SK-N-SH (cell line): ENCODE measurements around the gene CYP27A1. TPM values are rescaled to one million over a fixed set of nuclear protein-coding genes. Genes with fewer than 3 reads are reported as not detected.

Source experiments
- CTCF ChIA-PET: fragments of 300-600, 350-600 bp; formaldehyde crosslinking; extraction: SDS; loops from one replicate; lab custom pipeline; 2021; lab: Yijun Ruan, JAX
- POLR2A ChIA-PET: fragments of 350-600 bp; sonication (Branson Sonifier 250); formaldehyde crosslinking; extraction: SDS; loops from one replicate; lab custom pipeline; 2020; ENCODE audit warnings: antibody characterized with exemption, inconsistent platforms; lab: Yijun Ruan, JAX
- DNase-seq: peaks from one replicate; pipeline ENCODE4 v3.0.0; 2012
- H2AFZ ChIP-seq: fragments of 200-600 bp; sonication (generic); 2 replicates; pipeline ENCODE4 v1.8.1; 2016; ENCODE audit warnings: antibody characterized with exemption, mild to moderate bottlenecking, low read depth
- H3F3A ChIP-seq: fragments of 200-600 bp; sonication (generic); replicated peaks from 2 replicates; pipeline ENCODE3; 2016; ENCODE audit warnings: antibody characterized with exemption, mild to moderate bottlenecking; ENCODE audit not compliant: insufficient read depth
- H3K27ac ChIP-seq, 2 experiments: fragments of 200-500 bp in 1 of 2; fragments of 200-600 bp in 1 of 2; sonication (Bioruptor generic) in 1 of 2; sonication (generic), shearing (Covaris generic) in 1 of 2; 2 replicates each; pipeline versions ENCODE4 v1.5.1 to v1.6.1; 2014 to 2016; ENCODE audit warnings: low read depth in 2 of 2, inconsistent platforms in 1 of 2, low read length in 1 of 2, mild to moderate bottlenecking in 1 of 2, mixed read lengths in 1 of 2
- H3K27me3 ChIP-seq: fragments of 200-600 bp; sonication (generic), shearing (Covaris generic); 2 replicates; pipeline ENCODE4 v1.6.1; 2016; ENCODE audit warnings: mixed run types; ENCODE audit not compliant: insufficient read depth
- H3K36me3 ChIP-seq, 2 experiments: fragments of 200-500 bp in 1 of 2; fragments of 200-600 bp in 1 of 2; sonication (Bioruptor generic) in 1 of 2; sonication (generic) in 1 of 2; replicated peaks in 1 of 2; 2 replicates each; pipeline versions ENCODE3 to v1.5.1; 2014 to 2016; ENCODE audit warnings: low read length in 1 of 2, mild to moderate bottlenecking in 1 of 2; ENCODE audit not compliant: insufficient read depth in 2 of 2, control insufficient read depth in 1 of 2
- H3K4me1 ChIP-seq, 2 experiments: fragments of 200-500 bp in 1 of 2; fragments of 200-600 bp in 1 of 2; sonication (Bioruptor generic) in 1 of 2; sonication (generic), shearing (Covaris generic) in 1 of 2; 2 replicates each; pipeline versions ENCODE4 v1.5.1 to v1.6.1; 2014 to 2016; ENCODE audit warnings: low read depth in 1 of 2, low read length in 1 of 2, mixed run types in 1 of 2; ENCODE audit not compliant: insufficient read depth in 2 of 2, control insufficient read depth in 1 of 2
- H3K4me2 ChIP-seq: fragments of 200-600 bp; sonication (generic), shearing (Covaris generic); 2 replicates; pipeline ENCODE4 v1.6.1; 2017; ENCODE audit warnings: mixed run types
- H3K4me3 ChIP-seq, 2 experiments: fragments of 200-500 bp in 1 of 2; fragments of 200-600 bp in 1 of 2; sonication (Bioruptor generic) in 1 of 2; sonication (generic), shearing (Covaris generic) in 1 of 2; 2 replicates each; pipeline versions ENCODE4 v1.5.1 to v1.8.1; 2014 to 2016; ENCODE audit warnings: low read depth in 2 of 2, inconsistent platforms in 1 of 2, low read length in 1 of 2, mild to moderate bottlenecking in 1 of 2, mixed read lengths in 1 of 2, moderate library complexity in 1 of 2
- H3K79me2 ChIP-seq: fragments of 200-600 bp; sonication (generic); 2 replicates; pipeline ENCODE4 v1.8.1; 2017; ENCODE audit warnings: mild to moderate bottlenecking; ENCODE audit not compliant: insufficient read depth
- H3K9ac ChIP-seq: fragments of 200-600 bp; sonication (generic); 2 replicates; pipeline ENCODE4 v1.6.1; 2017; ENCODE audit warnings: mixed run types
- H3K9me2 ChIP-seq: fragments of 200-600 bp; sonication (generic); 2 replicates; pipeline ENCODE4 v1.6.1; 2017; ENCODE audit warnings: mixed run types
- H3K9me3 ChIP-seq: fragments of 200-600 bp; sonication (generic); 2 replicates; pipeline ENCODE4 v1.6.1; 2017; ENCODE audit warnings: mixed run types, mild to moderate bottlenecking, moderate library complexity
- H4K20me1 ChIP-seq: fragments of 200-600 bp; sonication (generic); 2 replicates; pipeline ENCODE4 v1.6.1; 2017; ENCODE audit warnings: mild to moderate bottlenecking, mixed run types; ENCODE audit not compliant: insufficient read depth
- EP300 ChIP-seq, 2 experiments: IDR thresholded peaks; 2 replicates each; pipeline versions ENCODE4 v1.4.0 to v1.6.1; 2012; ENCODE audit warnings: borderline replicate concordance in 1 of 2, low read depth in 1 of 2, low read length in 1 of 2
- EZH2phosphoT487 ChIP-seq: fragments of 200-600 bp; sonication (generic); IDR thresholded peaks from 2 replicates; pipeline ENCODE4 v1.6.1; 2017; ENCODE audit warnings: low read depth, mixed run types, mild to moderate bottlenecking, antibody characterized with exemption, moderate library complexity, borderline replicate concordance
- FOSL2 ChIP-seq: IDR thresholded peaks from 2 replicates; pipeline ENCODE4 v1.4.0; 2012; ENCODE audit warnings: low read depth, mild to moderate bottlenecking, moderate library complexity, borderline replicate concordance
- FOXJ3 ChIP-seq: sonication (generic); formaldehyde crosslinking; IDR thresholded peaks from 2 replicates; pipeline ENCODE4 v1.5.1; 2020; ENCODE audit warnings: mild to moderate bottlenecking, missing genetic modification reagents
- GATA2 ChIP-seq: sonication (generic); formaldehyde crosslinking; IDR thresholded peaks from 2 replicates; pipeline ENCODE4 v1.5.0; 2020; ENCODE audit warnings: mild to moderate bottlenecking, missing genetic modification reagents
- IRF3 ChIP-seq: fragments of 150-350 bp; IDR thresholded peaks from 2 replicates; pipeline ENCODE4 v1.6.1; 2016; ENCODE audit warnings: mild to moderate bottlenecking, low read depth, low read length
- JUND ChIP-seq: IDR thresholded peaks from 2 replicates; pipeline ENCODE4 v1.4.0; 2012
- MAX ChIP-seq: IDR thresholded peaks from 2 replicates; pipeline ENCODE4 v1.4.0; 2012; ENCODE audit warnings: low read depth
- RCOR1 ChIP-seq: fragments of 150-350 bp; IDR thresholded peaks from 2 replicates; pipeline ENCODE4 v1.6.1; 2017; ENCODE audit warnings: antibody characterized with exemption, low read length
- TEAD4 ChIP-seq: IDR thresholded peaks from 2 replicates; pipeline ENCODE4 v1.4.0; 2012; ENCODE audit warnings: mild to moderate bottlenecking, borderline replicate concordance; ENCODE audit not compliant: insufficient read depth
- YY1 ChIP-seq: IDR thresholded peaks from 2 replicates; pipeline ENCODE4 v1.4.0; 2012; ENCODE audit warnings: low read depth, mild to moderate bottlenecking
- WGBS: methylation state at CpG from one replicate; pipeline ENCODE4 v1.1.6; 2017; ENCODE audit warnings: low lambda C conversion rate; 5-methylcytosine and 5-hydroxymethylcytosine counted together
- polyA plus RNA-seq, 3 experiments: library from polyadenylated mRNA; depleted of rRNA; stranded (reverse); fragments of >200 nt; gene quantifications; 2 replicates each; pipeline ENCODE4 v1.2.3, GENCODE V29; 2012

The CYP27A1 gene
- polyA plus RNA-seq, 1 of the 3 experiments (the other 2 are of a cell fraction): 0.54 TPM

- CTCF ChIA-PET: no interaction called here
- no peak overlapping the region for H3K9ac ChIP-seq
These were observed 876 bp upstream of the CYP27A1 start for GRCh38 chr2:218780851-218781690.

DNA sequence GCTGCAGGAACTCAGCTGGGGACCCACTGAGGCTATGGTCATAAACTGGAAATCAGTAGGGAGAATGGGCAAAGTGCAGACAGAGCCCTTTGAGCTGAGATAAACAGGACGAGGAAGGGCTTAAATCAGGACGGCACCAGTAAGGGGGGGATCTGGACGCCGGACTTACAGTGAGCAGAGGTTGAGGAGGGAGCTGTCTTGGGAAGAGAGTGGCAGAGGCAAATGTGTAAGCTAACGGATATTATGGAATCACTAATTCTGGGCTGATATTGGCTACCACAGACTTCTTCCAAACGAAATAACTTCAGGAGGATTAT, 539 bp downstream of the CYP27A1 start:
- TF ChIP-seq GATA2 (CRISPR knock-in tag) (no peak), FOXJ3 (CRISPR knock-in tag) (no peak), YY1 (no peak), JUND (no peak)
- Histone ChIP-seq H3K79me2 (no peaks in the 10 kb centered on the region), H3K36me3 (no peaks in the 10 kb centered on the region), H4K20me1 (no peaks in the 10 kb centered on the region), H3K9ac (no peak overlapping the region), H2AFZ (no peak overlapping the region), H3K27ac (no peak overlapping the region), H3K9me3 (no peaks in the 10 kb centered on the region), H3K4me2 (no peak overlapping the region), H3K4me1 (no peaks in the 10 kb centered on the region; a peak in 1 of 4 replicates), H3K9me2 (no peaks in the 10 kb centered on the region), H3F3A (no peaks in the 10 kb centered on the region), H3K4me3 (no peak overlapping the region), H3K27me3 (no peaks in the 10 kb centered on the region)
- POLR2A ChIA-PET: no interaction called here
- 71% methylated on average over 6 of the region's 6 CpGs for WGBS
- CTCF ChIA-PET: no interaction called here
- DNase-seq: no peak

More at GRCh38 chr2:218780851-218781690, 876 bp upstream of the CYP27A1 start:
- Histone ChIP-seq H3K27ac (no peak overlapping the region), H3K79me2 (no peaks in the 10 kb centered on the region), H3K9me3 (no peaks in the 10 kb centered on the region), H2AFZ (no peak overlapping the region), H3K4me2 (no peak overlapping the region), H4K20me1 (no peaks in the 10 kb centered on the region), H3K27me3 (no peaks in the 10 kb centered on the region), H3K9me2 (no peaks in the 10 kb centered on the region), H3K36me3 (peaks cover 0 to 7% of the 10 kb centered on the region in 2 experiments), H3K4me1 (no peaks in the 10 kb centered on the region; a peak in 1 of 4 replicates), H3K4me3 (no peak overlapping the region), H3F3A (no peaks in the 10 kb centered on the region)
- TF ChIP-seq EZH2phosphoT487: no peak
- no peak for TF ChIP-seq RCOR1
- TF ChIP-seq TEAD4: no peak
- no peak for TF ChIP-seq EP300 (IDR thresholded peaks at IDR 0.05; ENCODE audit: borderline replicate concordance in 1 of 2, low read depth in 1 of 2, low read length in 1 of 2)
- no peak for TF ChIP-seq IRF3
- TF ChIP-seq MAX: no peak
- no peak for TF ChIP-seq FOSL2
- no peak for DNase-seq
- POLR2A ChIA-PET: no interaction called here
- 72% methylated on average over 15 of the region's 15 CpGs for WGBS
